GM21737 (cell line): ENCODE data around the gene PCSK4.
"Not testable (repeated sequence)": the region's sequence is repeated elsewhere in the genome, so short reads cannot be mapped to it uniquely, and the experiment has no call there.

Source experiments
- ATAC-seq: cut with Tn5 transposase; IDR thresholded peaks from one replicate; pipeline ENCODE4 v1.9.1; 2021; ENCODE audit warnings: mild to moderate bottlenecking, moderate library complexity; ENCODE audit not compliant: unreplicated experiment

The PCSK4 gene

GRCh38 chr19:1441677-1442438 lies 48.3 kb downstream of the PCSK4 start:
- ATAC-seq: no peak

- no peak for ATAC-seq
Measured at GRCh38 chr19:1441022-1441426, 49.1 kb downstream of the PCSK4 start.

- no peak for ATAC-seq
Measured at GRCh38 chr19:1440418-1440801, 49.7 kb downstream of the PCSK4 start.

- ATAC-seq: not testable (repeated sequence)
Measured at GRCh38 chr19:1439525-1440417, 50.4 kb downstream of the PCSK4 start.

- ATAC-seq: peak; percentile 1
Measured at GRCh38 chr19:1438933-1439354, 51.2 kb downstream of the PCSK4 start.

GRCh38 chr19:1438035-1438932 lies 51.9 kb downstream of the PCSK4 start, which contains the start of gene RPS15:
TSS of gene RPS15 (plus strand) at chr19:1438396. CDS start at chr19:1438426, 30 bp downstream.
- ATAC-seq: peak; percentile 64

- no peak for ATAC-seq
Measured at GRCh38 chr19:1437609-1438008, 52.5 kb downstream of the PCSK4 start.

GRCh38 chr19:1435378-1435989 lies 54.7 kb downstream of the PCSK4 start:
- no peak for ATAC-seq

GRCh38 chr19:1434577-1435060 lies 55.5 kb downstream of the PCSK4 start:
- ATAC-seq: no peak

- no peak for ATAC-seq
Measured at GRCh38 chr19:1434040-1434366, 56.1 kb downstream of the PCSK4 start.

GRCh38 chr19:1433119-1434039 lies 56.8 kb downstream of the PCSK4 start:
- no peak for ATAC-seq

GRCh38 chr19:1432507-1432887 lies 57.7 kb downstream of the PCSK4 start:
- ATAC-seq: no peak

- ATAC-seq: no peak
Measured at GRCh38 chr19:1431759-1432506, 58.2 kb downstream of the PCSK4 start.
